PFSK-1 (cell line): ENCODE data around the gene ATRN.

ENCODE experiments used
- REST ChIP-seq, 2 experiments: IDR thresholded peaks; 2 replicates each; pipeline versions ENCODE4 v1.6.1 to v1.8.0; 2011 to 2012; ENCODE audit warnings: low read depth in 2 of 2, low read length in 2 of 2, control low read depth in 1 of 2, inconsistent platforms in 1 of 2, mild to moderate bottlenecking in 1 of 2, moderate library complexity in 1 of 2; ENCODE audit not compliant: insufficient read depth in 1 of 2
- TAF1 ChIP-seq: IDR thresholded peaks from 2 replicates; pipeline ENCODE4 v1.6.1; 2012; ENCODE audit warnings: low read length, control low read depth, borderline replicate concordance; ENCODE audit not compliant: insufficient read depth

- TF ChIP-seq REST (IDR thresholded peaks at IDR 0.05; ENCODE audit: insufficient read depth in 1 of 2, low read depth in 2 of 2, low read length in 2 of 2) (no peak), TAF1 (no peak)
Measured at GRCh38 chr20:3563133-3563532, 92.3 kb downstream of the ATRN start.
